ENCODE data around the gene SRPK2.

Gene SRPK2

GRCh38 chr7:105209433-105209832 is 179.3 kb downstream of the SRPK2 start:
- no peaks in the 10 kb centered on the region for H3K36me3 ChIP-seq (ENCODE audit: insufficient read depth, low read length)
- no peak overlapping the region for H3K4me3 ChIP-seq (ENCODE audit: low read depth, low read length, poor library complexity, severe bottlenecking)
- H3K4me2 ChIP-seq (ENCODE audit: low read length): no peak overlapping the region
- no peak overlapping the region for H2AFZ ChIP-seq (ENCODE audit: low read length)
- TF ChIP-seq, protein P1, sequence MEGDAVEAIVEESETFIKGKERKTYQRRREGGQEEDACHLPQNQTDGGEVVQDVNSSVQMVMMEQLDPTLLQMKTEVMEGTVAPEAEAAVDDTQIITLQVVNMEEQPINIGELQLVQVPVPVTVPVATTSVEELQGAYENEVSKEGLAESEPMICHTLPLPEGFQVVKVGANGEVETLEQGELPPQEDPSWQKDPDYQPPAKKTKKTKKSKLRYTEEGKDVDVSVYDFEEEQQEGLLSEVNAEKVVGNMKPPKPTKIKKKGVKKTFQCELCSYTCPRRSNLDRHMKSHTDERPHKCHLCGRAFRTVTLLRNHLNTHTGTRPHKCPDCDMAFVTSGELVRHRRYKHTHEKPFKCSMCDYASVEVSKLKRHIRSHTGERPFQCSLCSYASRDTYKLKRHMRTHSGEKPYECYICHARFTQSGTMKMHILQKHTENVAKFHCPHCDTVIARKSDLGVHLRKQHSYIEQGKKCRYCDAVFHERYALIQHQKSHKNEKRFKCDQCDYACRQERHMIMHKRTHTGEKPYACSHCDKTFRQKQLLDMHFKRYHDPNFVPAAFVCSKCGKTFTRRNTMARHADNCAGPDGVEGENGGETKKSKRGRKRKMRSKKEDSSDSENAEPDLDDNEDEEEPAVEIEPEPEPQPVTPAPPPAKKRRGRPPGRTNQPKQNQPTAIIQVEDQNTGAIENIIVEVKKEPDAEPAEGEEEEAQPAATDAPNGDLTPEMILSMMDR (IDR thresholded peaks at IDR 0.05; ENCODE audit: low read length): no peak
- TF ChIP-seq EZH2 (IDR thresholded peaks at IDR 0.05; ENCODE audit: borderline replicate concordance, low read length): no peak
- no peak overlapping the region for H3K9ac ChIP-seq (ENCODE audit: low read length)
- H3K4me1 ChIP-seq (ENCODE audit: insufficient read depth, low read length, severe bottlenecking): peaks cover 13% of the 10 kb centered on the region
- no peaks in the 10 kb centered on the region for H3K9me2 ChIP-seq (ENCODE audit: low read depth, low read length)
- H3K27ac ChIP-seq (ENCODE audit: low read depth, low read length, poor library complexity, severe bottlenecking): no peak overlapping the region
- H4K20me1 ChIP-seq (ENCODE audit: insufficient read depth, low read length): no peaks in the 10 kb centered on the region
- H3K79me2 ChIP-seq (ENCODE audit: insufficient read depth, low read length): no peaks in the 10 kb centered on the region
- H3K9me3 ChIP-seq (ENCODE audit: low read length): no peaks in the 10 kb centered on the region
- H3K27me3 ChIP-seq (ENCODE audit: insufficient read depth, low read length): no peaks in the 10 kb centered on the region
- no peaks in the 10 kb centered on the region for H3F3A ChIP-seq (ENCODE audit: insufficient read depth, low read length)

DNA sequence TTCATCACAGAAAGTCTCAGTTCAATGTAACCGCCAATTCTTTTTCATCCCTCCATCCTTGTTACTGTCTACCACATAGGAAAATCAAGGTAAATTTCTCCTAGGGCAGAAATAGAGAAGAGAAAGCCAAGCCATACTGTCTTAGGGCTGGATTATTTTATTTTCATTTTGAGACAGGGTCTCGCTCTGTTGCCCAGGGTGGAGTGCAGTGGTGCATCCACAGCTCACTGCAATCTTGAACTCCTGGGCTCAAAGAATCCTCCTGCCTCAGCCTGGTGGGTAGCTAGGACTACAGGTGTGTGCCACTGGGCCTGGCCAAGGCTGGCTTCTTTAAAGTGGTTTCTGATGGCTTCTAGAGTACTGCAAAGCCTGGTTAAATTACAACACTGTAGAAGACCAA is 181.7 kb downstream of the SRPK2 start:
- Histone ChIP-seq H3K9ac (ENCODE audit: low read length) (no peak overlapping the region), H3K36me3 (ENCODE audit: insufficient read depth, low read length) (no peaks in the 10 kb centered on the region), H3K27me3 (ENCODE audit: insufficient read depth, low read length) (no peaks in the 10 kb centered on the region), H3K79me2 (ENCODE audit: insufficient read depth, low read length) (no peaks in the 10 kb centered on the region), H3F3A (ENCODE audit: insufficient read depth, low read length) (no peaks in the 10 kb centered on the region), H4K20me1 (ENCODE audit: insufficient read depth, low read length) (no peaks in the 10 kb centered on the region), H3K4me3 (ENCODE audit: low read depth, low read length, poor library complexity, severe bottlenecking) (no peak overlapping the region), H3K9me3 (ENCODE audit: low read length) (no peaks in the 10 kb centered on the region), H3K4me1 (ENCODE audit: insufficient read depth, low read length, severe bottlenecking) (peaks cover 13% of the 10 kb centered on the region), H3K9me2 (ENCODE audit: low read depth, low read length) (no peaks in the 10 kb centered on the region), H2AFZ (ENCODE audit: low read length) (no peak overlapping the region), H3K27ac (ENCODE audit: low read depth, low read length, poor library complexity, severe bottlenecking) (no peak overlapping the region), H3K4me2 (ENCODE audit: low read length) (no peak overlapping the region)
- TF ChIP-seq, protein P1 (IDR thresholded peaks at IDR 0.05; ENCODE audit: low read length): no peak
- no peak for TF ChIP-seq EZH2 (IDR thresholded peaks at IDR 0.05; ENCODE audit: borderline replicate concordance, low read length)

- Histone ChIP-seq H3K27me3 (ENCODE audit: insufficient read depth, low read length) (no peaks in the 10 kb centered on the region), H3K4me3 (ENCODE audit: low read depth, low read length, poor library complexity, severe bottlenecking) (no peak overlapping the region), H3K4me1 (ENCODE audit: insufficient read depth, low read length, severe bottlenecking) (peaks cover 13% of the 10 kb centered on the region), H3K9ac (ENCODE audit: low read length) (no peak overlapping the region), H4K20me1 (ENCODE audit: insufficient read depth, low read length) (no peaks in the 10 kb centered on the region), H3K9me2 (ENCODE audit: low read depth, low read length) (no peaks in the 10 kb centered on the region), H3K27ac (ENCODE audit: low read depth, low read length, poor library complexity, severe bottlenecking) (no peak overlapping the region), H3K9me3 (ENCODE audit: low read length) (no peaks in the 10 kb centered on the region), H3K36me3 (ENCODE audit: insufficient read depth, low read length) (no peaks in the 10 kb centered on the region), H3F3A (ENCODE audit: insufficient read depth, low read length) (no peaks in the 10 kb centered on the region), H3K79me2 (ENCODE audit: insufficient read depth, low read length) (no peaks in the 10 kb centered on the region), H3K4me2 (ENCODE audit: low read length) (no peak overlapping the region), H2AFZ (ENCODE audit: low read length) (no peak overlapping the region)
- TF ChIP-seq EZH2 (IDR thresholded peaks at IDR 0.05; ENCODE audit: borderline replicate concordance, low read length): no peak
- TF ChIP-seq, protein P1 (IDR thresholded peaks at IDR 0.05; ENCODE audit: low read length): no peak
These were observed 183.0 kb downstream of the SRPK2 start for GRCh38 chr7:105205592-105206237.

All from OCI-LY1 (cell line).